C4-2B (cell line): ENCODE results near the gene AMD1.
A peak's percentile ranks its signal among the peaks of the same experiment; 100 is the strongest.
"Not testable (repeated sequence)": the region's sequence is repeated elsewhere in the genome, so short reads cannot be mapped to it uniquely, and the experiment has no call there.

Source experiments
- H3K27ac ChIP-seq: fragments of 450-650 bp; 2 replicates; pipeline ENCODE4 v1.5.1; 2017
- CTCF ChIP-seq: fragments of 450-650 bp; conservative IDR thresholded peaks from 2 replicates; pipeline ENCODE4 v1.5.1; 2017; ENCODE audit warnings: mild to moderate bottlenecking
- ZFX ChIP-seq: fragments of 450-650 bp; IDR thresholded peaks from 2 replicates; pipeline ENCODE4 v1.6.1; 2017

AMD1 gene

GRCh38 chr6:110895907-110896608, 21.5 kb downstream of the AMD1 start:
- H3K27ac ChIP-seq, result peak overlapping the region; percentile 72
- TF ChIP-seq ZFX, result no peak
- no peak for TF ChIP-seq CTCF

- H3K27ac ChIP-seq, result peak overlapping the region; percentile 72
Observed at GRCh38 chr6:110897433-110897832, 22.8 kb downstream of the AMD1 start.

GRCh38 chr6:110898111-110898510, 23.5 kb downstream of the AMD1 start:
- TF ChIP-seq ZFX, result no peak
- no peak for TF ChIP-seq CTCF
- peak overlapping the region; percentile 72 for H3K27ac ChIP-seq

More at GRCh38 chr6:110897433-110897832, 22.8 kb downstream of the AMD1 start:
- TF ChIP-seq ZFX, result no peak
- TF ChIP-seq CTCF, result no peak

GRCh38 chr6:110900028-110900598, 25.5 kb downstream of the AMD1 start:
- H3K27ac ChIP-seq, result peak overlapping the region; percentile 35
- TF ChIP-seq ZFX (no peak), CTCF (no peak)

- peak overlapping the region; percentile 35; the same call in 1 of the 2 replicates for H3K27ac ChIP-seq
Observed at GRCh38 chr6:110901601-110902000, 27.0 kb downstream of the AMD1 start.

- H3K27ac ChIP-seq, result peak overlapping the region; percentile 2; the same call in 1 of the 2 replicates
- TF ChIP-seq ZFX, result no peak
- no peak for TF ChIP-seq CTCF
Observed at GRCh38 chr6:110902091-110902490, 27.5 kb downstream of the AMD1 start.

- H3K27ac ChIP-seq, result not testable (repeated sequence)
Observed at GRCh38 chr6:110906273-110906672, 31.7 kb downstream of the AMD1 start.

- TF ChIP-seq ZFX (no peak), CTCF (no peak)
- peak overlapping the region; percentile 24; the same call in 1 of the 2 replicates for H3K27ac ChIP-seq
Observed at GRCh38 chr6:110930781-110931180, 56.2 kb downstream of the AMD1 start.
